Parathyroid adenoma (tissue), 2 donors: ENCODE results near the gene TNS2.
A peak's percentile ranks its signal among the peaks of the same experiment; 100 is the strongest.

ENCODE experiments used
- H2AFZ ChIP-seq: fragments of 300-600 bp; sonication (generic); one replicate; pipeline ENCODE4 v1.7.0; 2017; ENCODE audit warnings: antibody characterized with exemption, mild to moderate bottlenecking
- H3K27ac ChIP-seq: fragments of 300-600 bp; sonication (generic); one replicate; pipeline ENCODE4 v1.7.0; 2017
- H3K27me3 ChIP-seq: fragments of 300-600 bp; sonication (generic); one replicate; pipeline ENCODE4 v1.7.0; 2017; ENCODE audit warnings: low read length; ENCODE audit not compliant: control insufficient read depth, insufficient read depth
- H3K36me3 ChIP-seq: fragments of 300-600 bp; sonication (generic); one replicate; pipeline ENCODE4 v1.7.0; 2017; ENCODE audit warnings: low read length; ENCODE audit not compliant: control insufficient read depth, insufficient read depth
- H3K4me1 ChIP-seq: fragments of 300-600 bp; sonication (generic); one replicate; pipeline ENCODE4 v1.7.0; 2017; ENCODE audit warnings: control low read depth
- H3K4me2 ChIP-seq: fragments of 300-600 bp; sonication (generic); one replicate; pipeline ENCODE4 v1.7.0; 2017; ENCODE audit warnings: low read length
- H3K4me3 ChIP-seq: fragments of 300-600 bp; sonication (generic); one replicate; pipeline ENCODE4 v1.7.0; 2017; ENCODE audit warnings: low read depth, low read length
- H3K79me2 ChIP-seq: fragments of 300-600 bp; sonication (generic); one replicate; pipeline ENCODE4 v1.7.0; 2017; ENCODE audit warnings: control low read depth
- H3K9ac ChIP-seq: fragments of 300-600 bp; sonication (generic); one replicate; pipeline ENCODE4 v1.7.0; 2017; ENCODE audit warnings: mild to moderate bottlenecking
- H3K9me3 ChIP-seq: fragments of 300-600 bp; sonication (generic); one replicate; pipeline ENCODE4 v1.7.0; 2017; ENCODE audit warnings: low read length; ENCODE audit not compliant: control insufficient read depth
- TF ChIP-seq, protein P1 (sequence below): fragments of 300-600 bp; sonication (generic); IDR thresholded peaks from one replicate; pipeline ENCODE4 v1.7.0; 2017; ENCODE audit warnings: antibody characterized with exemption, mild to moderate bottlenecking
- donor health status: primary hyperparathyroidism.

TNS2 gene

DNA sequence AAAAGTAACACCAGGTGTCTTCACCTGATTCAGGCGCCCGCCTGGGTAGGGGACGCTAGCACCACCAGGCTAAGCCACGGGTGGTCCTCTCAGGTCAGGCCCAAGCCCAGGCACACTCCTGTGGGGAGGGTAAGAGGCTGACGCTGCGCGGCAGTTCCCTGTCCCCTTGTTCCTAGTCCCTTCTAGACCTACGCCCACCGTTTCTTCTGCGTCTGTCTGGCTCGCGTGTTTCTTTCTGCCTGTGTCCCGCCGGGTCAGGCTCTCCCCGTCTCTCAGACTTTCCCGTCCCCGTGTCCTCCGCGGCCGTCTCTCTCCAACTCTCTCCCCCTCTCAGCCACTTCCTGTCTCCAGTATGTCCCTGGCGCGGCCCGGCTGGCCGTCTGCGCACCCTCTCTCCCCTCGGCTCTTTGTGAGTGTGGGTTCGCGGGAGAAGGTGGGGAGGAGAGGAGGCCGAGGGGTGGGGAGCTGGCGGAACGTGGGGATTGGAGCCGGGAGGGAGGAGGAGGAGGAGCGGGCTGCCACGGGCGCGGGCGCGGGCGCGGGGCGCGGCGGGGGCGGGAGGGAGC is 3.1 kb upstream of the TNS2 start:
- peak overlapping the region; percentile 89 for H3K4me2 ChIP-seq
- peaks cover 48% of the 10 kb centered on the region for H3K4me1 ChIP-seq
- no peaks in the 10 kb centered on the region for H3K9me3 ChIP-seq
- H3K36me3 ChIP-seq: no peaks in the 10 kb centered on the region
- H3K27me3 ChIP-seq: no peaks in the 10 kb centered on the region
- H3K4me3 ChIP-seq: peak overlapping the region; percentile 72
- peak overlapping the region; percentile 92 for H3K27ac ChIP-seq
- H3K9ac ChIP-seq: peak overlapping the region; percentile 23
- H2AFZ ChIP-seq: peak overlapping the region; percentile 96
- H3K79me2 ChIP-seq: peaks cover 10% of the 10 kb centered on the region
- TF ChIP-seq, protein P1, sequence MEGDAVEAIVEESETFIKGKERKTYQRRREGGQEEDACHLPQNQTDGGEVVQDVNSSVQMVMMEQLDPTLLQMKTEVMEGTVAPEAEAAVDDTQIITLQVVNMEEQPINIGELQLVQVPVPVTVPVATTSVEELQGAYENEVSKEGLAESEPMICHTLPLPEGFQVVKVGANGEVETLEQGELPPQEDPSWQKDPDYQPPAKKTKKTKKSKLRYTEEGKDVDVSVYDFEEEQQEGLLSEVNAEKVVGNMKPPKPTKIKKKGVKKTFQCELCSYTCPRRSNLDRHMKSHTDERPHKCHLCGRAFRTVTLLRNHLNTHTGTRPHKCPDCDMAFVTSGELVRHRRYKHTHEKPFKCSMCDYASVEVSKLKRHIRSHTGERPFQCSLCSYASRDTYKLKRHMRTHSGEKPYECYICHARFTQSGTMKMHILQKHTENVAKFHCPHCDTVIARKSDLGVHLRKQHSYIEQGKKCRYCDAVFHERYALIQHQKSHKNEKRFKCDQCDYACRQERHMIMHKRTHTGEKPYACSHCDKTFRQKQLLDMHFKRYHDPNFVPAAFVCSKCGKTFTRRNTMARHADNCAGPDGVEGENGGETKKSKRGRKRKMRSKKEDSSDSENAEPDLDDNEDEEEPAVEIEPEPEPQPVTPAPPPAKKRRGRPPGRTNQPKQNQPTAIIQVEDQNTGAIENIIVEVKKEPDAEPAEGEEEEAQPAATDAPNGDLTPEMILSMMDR: no peak

DNA sequence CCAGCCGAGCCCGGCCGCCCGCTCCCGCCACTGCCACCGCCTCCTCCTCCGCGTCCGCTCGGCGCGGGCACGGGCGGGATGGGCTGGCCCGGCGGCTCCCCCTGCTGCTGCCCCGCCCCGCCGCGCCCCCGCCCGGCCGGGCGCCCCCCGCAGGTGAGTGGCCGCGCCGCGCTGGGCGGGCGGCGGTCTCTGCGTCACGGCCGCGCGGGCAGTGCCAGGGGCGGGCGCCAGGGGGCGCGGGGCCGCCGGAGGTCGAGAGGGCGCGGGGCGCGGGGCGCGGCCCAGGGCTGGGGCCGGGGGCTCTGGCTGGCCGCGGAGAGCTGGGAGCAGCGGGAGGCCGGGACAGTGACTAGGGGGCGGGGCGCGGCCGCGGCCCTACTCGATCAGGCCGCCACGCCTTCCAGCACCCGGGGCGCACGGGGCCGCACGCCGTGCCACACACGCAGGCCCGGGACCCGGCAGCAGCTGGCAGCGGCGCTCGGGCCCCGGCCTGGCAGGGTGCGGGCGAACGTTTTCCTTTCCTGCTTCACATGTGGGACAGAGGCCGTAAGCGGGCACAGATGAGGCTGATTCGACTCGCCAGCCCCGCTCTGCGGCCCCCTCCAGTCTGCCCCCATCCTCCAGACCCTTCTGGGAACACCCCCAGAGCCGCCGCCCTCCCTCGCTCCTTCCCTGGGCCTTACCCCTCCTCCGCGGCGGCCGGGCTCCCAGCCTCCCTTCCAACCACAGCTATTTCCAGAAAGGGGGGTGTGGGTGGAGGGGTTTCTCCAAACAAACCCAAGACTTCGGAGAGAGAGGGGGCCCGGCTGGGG is 2.4 kb upstream of the TNS2 start:
- Histone ChIP-seq H3K4me2 (peak overlapping the region; percentile 67), H3K36me3 (no peaks in the 10 kb centered on the region), H3K79me2 (peaks cover 14% of the 10 kb centered on the region), H3K9me3 (no peaks in the 10 kb centered on the region), H3K4me3 (peak overlapping the region; percentile 72), H3K9ac (peak overlapping the region; percentile 32), H3K27ac (peak overlapping the region; percentile 100), H3K4me1 (peaks cover 55% of the 10 kb centered on the region), H2AFZ (peak overlapping the region; percentile 65), H3K27me3 (no peaks in the 10 kb centered on the region)
- TF ChIP-seq, protein P1: no peak

DNA sequence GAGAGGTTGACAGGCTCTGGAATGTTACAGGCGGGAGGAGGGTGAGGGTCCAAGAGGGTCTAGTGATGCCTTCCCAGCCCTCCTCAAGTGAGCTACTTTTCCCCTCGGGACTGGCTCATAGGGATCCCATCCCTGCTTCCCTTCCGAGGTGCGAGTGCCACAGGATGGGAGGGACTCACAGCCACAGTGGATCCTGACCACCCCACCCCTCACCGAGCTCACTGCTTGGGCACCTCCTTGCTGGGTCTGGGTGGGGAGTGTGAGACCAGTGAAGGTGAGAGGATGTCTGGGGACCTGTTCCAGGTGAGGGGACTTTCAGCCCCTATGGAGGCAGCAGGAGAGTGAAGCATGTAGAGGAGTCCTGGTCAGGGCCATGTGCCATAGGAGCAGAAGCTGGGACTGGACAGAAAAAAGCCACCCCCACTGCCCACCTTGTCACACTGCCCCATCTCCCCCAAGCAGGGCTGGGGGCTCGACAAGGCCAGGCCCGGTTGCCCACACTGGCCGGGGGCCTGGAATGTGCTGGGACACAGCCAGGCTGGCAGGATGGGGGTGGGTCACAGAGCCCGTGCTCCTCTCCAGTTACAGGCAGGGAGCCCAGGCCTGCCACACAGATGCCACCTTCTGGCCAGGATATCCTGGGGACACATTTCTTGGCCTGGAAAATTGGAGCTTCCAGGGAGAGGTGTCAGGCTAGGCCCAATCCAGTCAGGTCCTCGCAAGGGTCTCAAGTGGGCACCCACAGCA is 1.7 kb upstream of the TNS2 start:
- Histone ChIP-seq H2AFZ (peak overlapping the region; percentile 65), H3K4me1 (peaks cover 61% of the 10 kb centered on the region)

DNA sequence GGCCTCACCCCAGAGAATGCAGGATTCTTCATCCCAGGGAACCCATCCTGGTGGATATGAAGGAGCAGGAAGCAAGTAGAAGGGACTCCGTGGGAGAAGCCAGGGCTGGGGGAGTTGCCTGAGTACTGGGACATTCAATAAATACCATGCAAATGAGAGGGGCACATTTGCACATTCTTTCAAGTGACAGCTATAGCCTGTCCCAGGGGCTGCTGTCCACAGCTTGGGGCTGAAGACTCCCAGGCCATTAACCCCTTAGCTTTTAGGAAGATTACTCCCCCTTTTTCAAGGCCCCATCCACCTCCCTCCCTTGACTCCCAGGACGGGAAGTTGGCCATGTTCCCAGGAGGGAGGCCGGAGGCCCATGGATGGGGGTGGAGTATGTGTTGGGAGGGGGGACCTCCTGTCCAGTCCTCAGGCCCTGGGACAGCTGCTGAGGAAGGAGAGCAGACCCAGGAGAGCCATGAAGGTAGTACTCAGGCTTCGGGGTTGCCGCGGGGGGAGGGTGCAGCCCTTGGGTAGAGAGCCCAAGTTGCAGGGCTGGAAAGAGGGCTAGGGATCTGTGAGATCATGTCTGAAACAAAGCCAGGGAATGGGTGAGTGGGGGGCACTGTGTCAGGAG is 974 bp upstream of the TNS2 start:
- no peaks in the 10 kb centered on the region for H3K36me3 ChIP-seq
- peak overlapping the region; percentile 67 for H3K4me2 ChIP-seq
- peak overlapping the region; percentile 65 for H2AFZ ChIP-seq
- H3K4me3 ChIP-seq: peak overlapping the region; percentile 57
- TF ChIP-seq, protein P1: no peak
- H3K27ac ChIP-seq: peak overlapping the region; percentile 100
- peak overlapping the region; percentile 70 for H3K9ac ChIP-seq
- peaks cover 14% of the 10 kb centered on the region for H3K79me2 ChIP-seq
- no peaks in the 10 kb centered on the region for H3K9me3 ChIP-seq
- H3K4me1 ChIP-seq: peaks cover 67% of the 10 kb centered on the region
- no peaks in the 10 kb centered on the region for H3K27me3 ChIP-seq

More for the DNA sequence above, 1.7 kb upstream of the TNS2 start:
- TF ChIP-seq, protein P1: peak; percentile 63
- Histone ChIP-seq H3K9me3 (no peaks in the 10 kb centered on the region), H3K4me2 (peak overlapping the region; percentile 67), H3K36me3 (no peaks in the 10 kb centered on the region), H3K27me3 (no peaks in the 10 kb centered on the region), H3K27ac (peak overlapping the region; percentile 100), H3K79me2 (peaks cover 14% of the 10 kb centered on the region), H3K4me3 (peak overlapping the region; percentile 57), H3K9ac (peak overlapping the region; percentile 70)
